Right hindlimb (tissue), 1 donor: Measurements from ENCODE around the gene PSG5.
"Not testable (repeated sequence)": the region's sequence is repeated elsewhere in the genome, so short reads cannot be mapped to it uniquely, and the experiment has no call there.

ENCODE experiments used
- DNase-seq: peaks from one replicate; pipeline ENCODE4 v3.0.0-alpha.2; 2018

The PSG5 gene

DNA sequence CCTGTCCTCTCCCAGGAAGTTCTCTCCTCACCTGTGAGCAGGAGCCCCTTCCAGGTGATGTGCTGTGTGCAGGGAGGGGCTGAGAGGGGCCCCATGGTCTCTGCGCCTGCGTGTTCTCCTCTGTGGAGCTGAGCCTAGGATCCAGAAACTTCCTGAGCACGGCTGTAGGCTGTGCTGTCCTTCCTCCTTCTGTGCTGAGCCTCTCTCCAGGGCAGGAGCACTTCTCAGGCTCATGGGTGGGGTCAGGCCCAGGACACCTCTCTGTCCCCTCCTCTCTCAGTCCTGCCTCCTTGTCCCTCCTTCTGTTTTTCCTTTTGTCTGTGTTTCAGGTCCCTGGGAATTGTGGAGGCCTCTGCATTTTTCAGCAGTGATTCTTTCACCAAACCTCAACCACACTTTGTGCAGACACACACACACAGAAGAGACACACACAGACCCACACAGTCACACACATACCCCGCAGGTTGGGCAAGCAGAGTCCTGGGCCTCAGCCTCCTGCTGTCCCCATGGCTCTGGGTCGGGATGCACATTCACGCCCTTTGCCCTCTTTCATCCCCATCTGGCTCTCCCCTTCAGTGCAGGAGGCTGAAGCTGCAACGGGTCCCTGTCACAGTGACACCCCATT lies at the start of gene PSG5:
Gene PSG5 (minus strand): TSS at position 226 of the 625 bp plus-strand sequence. CDS start 131 bp downstream, at position 95.
- DNase-seq, result not testable (repeated sequence)

DNA sequence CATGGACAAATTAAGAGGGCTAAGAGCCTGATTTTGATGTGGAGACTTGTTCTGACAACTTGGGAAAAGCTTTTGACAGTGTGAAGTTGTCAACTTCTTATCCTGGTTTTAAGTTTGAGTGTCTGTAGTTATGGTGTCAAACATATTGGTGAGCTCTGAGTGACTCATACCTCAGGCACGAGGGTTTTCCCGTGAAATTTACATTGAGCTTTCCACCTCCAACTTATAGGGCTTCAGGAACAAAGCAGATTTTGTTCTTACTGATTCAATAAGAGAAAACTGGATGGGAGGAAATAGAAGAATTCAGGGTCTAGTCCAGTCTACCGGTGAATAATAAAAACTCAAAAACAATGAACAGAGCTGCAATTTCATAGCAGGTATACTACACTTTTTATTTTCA lies 49.4 kb upstream of the PSG5 start:
- DNase-seq, result not testable (repeated sequence)

DNA sequence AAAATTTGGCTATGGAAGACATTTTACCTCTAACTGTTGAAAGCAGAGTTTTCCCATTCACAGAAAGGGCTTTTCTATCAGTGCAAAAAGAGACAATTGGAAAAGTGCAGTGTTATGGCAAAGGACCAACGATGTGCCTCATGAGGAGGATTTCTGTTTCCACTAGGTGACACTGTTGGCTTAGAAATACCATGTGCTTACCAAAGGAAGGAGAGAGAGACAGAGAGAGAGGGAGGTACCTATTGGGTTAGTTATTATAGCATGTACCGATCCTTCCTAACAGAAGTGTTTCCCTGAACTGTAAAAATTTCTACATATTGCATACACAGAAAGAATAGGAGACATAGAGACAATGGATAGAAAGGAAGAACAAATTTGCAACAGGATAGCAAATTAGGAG lies 43.0 kb upstream of the PSG5 start:
- no peak for DNase-seq

DNA sequence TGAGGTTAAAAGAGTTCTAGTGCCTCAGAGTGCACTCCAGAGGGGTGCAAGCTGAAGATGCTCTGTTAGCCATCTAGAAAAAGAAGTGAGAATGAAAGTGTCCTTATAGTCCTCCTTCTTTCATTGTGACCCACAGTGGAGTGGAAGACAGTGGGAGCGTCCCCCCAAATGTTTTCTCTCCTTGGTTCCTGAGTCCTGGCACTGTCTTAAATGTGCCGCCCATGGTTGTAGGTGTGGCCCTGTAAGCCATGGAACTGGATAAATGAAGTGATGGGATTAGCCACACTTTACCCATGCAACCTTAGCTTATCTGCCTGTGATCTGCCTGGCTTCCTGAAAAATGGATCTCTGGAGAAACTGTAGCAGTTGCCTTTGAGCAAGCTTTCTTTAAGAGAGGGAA lies 42.4 kb upstream of the PSG5 start:
- not testable (repeated sequence) for DNase-seq

DNA sequence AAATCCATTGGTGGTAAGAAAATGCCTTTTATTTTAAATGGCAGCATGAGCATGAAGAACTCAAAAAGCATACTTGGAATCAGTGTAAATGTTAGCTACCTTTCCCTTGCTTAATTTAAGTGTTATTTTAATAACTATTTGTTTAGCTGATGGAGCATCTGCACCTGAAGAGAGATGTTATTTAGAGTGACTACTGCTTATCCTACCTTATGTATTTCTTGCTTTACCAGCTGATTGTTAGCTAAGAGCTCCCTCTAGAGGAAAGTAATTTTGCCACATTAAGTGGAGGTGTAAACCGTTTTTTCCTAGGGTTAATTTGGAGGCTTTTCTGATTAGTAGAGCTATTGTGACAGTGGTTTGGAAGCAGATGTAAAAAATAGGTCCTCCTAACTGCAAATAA lies 40.6 kb upstream of the PSG5 start:
- not testable (repeated sequence) for DNase-seq

DNA sequence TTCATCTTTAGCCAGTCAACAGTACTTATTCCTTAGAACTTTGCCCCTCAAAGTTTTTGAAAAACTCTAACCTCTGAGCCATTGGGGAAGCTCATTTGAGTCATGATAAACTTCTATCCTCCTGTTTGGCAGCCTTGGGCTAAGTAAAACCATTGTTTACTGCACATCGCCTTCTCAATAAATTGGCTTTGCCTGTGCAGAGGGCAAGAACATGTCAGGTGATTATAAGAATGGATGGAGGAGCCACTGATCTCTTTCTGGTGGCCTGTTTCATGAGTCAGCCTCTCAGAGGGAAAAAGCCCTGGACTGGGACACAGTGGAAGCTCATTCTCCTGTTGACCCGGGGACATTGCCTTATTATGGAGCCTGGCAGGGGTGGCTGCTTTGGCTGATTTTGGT lies 38.5 kb upstream of the PSG5 start:
- DNase-seq, result no peak

DNA sequence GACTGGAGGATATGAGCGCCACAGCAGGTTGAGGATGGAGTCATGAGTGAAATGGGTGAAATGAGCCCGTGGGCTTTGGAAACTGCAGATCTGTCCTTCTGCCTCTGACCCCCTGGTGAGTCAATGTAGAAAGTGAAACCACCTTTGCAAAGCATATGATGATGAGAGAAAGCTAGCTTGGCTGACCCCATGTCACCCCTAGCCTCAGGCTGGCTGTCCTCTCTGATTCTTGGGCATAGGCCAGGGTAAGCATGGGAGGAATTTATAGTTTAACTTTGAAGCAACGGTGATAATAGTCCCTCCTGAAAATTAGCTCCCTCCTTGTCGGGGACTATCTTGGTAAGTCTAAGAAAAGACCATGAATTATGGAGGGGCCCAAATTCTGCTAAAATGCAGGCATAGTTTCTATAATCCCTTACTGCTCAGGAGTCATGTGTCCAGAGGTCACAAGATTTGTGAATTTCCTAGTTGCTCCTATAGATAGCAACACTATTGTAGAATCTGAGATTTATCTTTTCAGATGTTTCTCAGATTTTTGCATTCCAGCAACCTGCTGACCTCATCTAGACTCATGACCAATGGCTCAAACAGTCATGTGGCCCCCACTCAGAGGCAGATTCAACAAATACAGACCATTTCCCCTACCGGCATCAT lies 38.0 kb upstream of the PSG5 start:
- DNase-seq, result not testable (repeated sequence)

DNA sequence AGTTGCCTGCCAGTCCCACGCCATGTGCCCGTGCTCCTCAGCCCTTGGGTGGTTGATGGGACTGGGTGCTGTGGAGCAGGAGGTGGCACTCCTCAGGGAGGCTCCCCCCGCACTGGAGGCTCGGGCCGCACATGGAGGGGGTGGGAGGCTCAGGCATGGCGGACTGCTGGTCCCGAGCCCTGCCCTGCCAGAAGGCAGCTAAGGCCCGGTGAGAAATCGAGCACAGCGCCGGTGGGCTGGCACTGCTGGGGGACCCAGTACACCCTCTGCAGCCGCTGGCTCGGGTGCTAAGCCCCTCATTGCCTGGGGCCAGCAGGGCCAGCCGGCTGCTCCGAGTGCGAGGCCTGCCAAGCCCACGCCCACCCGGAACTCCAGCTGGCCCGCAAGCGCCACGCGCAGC lies 35.6 kb upstream of the PSG5 start:
- DNase-seq, result not testable (repeated sequence)

DNA sequence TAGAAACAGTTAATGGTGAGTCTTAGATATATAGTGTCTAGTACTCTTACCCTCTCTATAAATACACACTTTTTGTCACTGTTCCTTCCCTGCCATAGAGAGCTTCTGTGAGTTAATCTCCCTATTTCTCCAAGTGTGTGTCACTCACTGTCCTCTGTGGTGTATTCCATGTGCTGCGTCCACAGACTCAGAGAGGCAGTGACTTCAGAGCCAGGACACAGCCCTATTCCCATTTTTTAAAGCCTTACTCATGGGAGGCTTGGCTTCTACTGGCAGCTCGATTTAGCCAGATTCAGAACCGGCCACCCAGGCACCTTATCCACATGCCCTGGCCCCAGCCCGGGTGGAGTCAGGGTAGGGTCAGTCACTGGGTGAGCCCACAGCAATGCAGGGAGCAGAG lies 32.8 kb upstream of the PSG5 start:
- DNase-seq, result not testable (repeated sequence)

DNA sequence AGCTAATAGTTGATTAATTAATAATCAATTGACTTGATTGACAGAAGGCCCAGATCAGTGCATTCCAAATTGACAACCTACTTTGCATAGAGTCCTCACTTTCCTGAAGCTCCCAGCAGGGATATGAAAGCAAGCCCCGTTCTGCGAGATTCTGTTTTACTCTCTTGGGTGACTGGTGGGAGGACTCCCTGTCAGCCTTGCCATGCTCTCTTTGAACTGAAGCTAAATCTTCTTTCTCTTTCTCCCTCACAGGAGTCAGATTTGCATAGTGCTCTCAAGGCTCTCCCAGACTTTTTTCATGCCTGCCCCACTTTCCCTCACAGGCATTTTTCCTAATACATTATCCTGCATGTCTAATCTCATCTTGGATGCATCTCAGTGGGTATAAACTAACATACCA lies 29.5 kb upstream of the PSG5 start:
- DNase-seq, result not testable (repeated sequence)

DNA sequence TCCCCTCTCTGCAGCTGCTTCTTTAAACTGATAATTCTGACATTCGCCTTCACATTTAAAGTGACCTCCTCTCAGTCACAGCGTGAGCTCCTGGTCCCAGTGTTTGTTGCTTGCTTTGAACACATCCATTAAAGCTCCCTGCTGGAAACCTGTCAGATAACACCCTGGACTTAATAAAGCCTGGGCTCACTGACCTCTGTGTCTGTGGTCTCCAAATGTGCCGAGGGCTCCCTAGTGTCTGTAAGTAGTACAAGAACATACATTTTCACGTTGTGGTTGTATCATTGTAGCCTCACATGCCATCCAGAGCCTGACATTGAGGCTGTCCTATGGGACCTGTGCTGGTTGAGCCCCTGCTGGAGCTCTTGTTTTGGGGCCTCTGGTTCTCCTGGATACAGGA lies 21.7 kb upstream of the PSG5 start:
- DNase-seq, result no peak

DNA sequence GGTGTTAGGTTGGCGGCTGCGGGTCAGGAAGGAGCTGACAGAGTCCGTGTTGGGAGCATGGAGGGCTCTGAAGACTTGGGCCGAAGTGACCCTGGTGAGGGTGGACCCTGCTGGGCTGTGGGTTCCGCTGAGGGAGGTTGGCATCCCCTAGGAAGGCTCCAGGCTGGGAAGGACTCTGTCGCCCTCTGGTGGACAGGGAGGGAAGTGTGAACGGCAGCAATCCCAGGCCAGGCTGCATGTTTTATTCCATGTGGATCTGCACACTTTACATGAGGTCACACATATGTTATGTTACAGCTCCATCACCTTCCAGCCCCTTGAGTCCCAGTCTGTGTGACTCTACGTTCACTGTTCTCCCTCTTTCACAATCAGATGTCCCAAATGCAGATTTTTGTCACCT lies 20.8 kb upstream of the PSG5 start:
- not testable (repeated sequence) for DNase-seq

DNA sequence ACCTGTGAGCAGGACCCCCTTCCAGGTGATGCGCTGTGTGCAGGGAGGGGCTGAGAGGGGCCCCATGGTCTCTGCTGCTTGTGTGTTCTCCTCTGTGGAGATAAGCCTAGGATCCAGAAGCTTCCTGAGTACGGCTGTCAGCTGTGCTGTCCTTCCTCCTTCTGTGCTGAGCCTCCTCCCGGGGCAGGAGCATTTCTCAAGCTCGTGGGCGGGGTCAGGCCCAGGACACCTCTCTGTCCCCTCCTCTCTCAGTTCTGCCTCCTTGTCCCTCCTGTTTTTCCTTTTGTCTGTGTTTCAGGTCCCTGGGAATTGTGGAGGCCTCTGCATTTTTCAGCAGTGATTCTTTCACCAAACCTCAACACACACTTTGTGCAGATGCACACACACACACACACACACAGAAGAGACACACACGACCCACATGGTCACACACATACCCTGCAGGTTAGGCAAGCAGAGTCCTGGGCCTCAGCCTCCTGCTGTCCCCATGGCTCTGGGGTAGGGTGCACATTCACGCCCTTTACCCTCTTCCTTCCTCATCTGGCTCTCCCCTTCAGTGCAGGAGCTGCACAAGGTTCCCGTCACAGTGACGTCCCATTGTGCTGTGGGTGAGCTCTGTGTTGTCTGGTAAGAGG lies 19.3 kb upstream of the PSG5 start, which contains the start of gene PSG4:
Gene PSG4 (minus strand): TSS at position 168 of the 635 bp plus-strand sequence. CDS start 102 bp downstream, at position 66.
- not testable (repeated sequence) for DNase-seq

DNA sequence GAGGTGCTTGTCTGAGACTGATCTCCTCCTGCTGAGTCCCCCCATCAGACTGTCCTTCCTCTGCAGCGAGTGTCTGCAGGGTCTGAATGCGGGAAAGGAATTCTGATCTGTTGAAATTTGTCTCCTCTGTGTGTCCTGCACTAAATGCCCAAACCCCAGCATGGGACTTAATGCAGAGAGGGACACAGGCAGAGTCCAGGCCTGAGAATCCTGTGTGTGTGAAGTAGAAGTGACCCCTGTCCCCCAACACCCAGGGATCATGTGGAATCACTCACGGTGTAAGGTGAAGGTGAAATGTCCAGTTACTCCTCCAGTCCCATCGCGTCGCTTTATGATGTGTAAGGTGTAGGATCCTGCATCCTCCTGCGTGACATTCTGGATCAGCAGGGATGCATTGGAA lies 17.3 kb upstream of the PSG5 start:
- DNase-seq, result not testable (repeated sequence)

DNA sequence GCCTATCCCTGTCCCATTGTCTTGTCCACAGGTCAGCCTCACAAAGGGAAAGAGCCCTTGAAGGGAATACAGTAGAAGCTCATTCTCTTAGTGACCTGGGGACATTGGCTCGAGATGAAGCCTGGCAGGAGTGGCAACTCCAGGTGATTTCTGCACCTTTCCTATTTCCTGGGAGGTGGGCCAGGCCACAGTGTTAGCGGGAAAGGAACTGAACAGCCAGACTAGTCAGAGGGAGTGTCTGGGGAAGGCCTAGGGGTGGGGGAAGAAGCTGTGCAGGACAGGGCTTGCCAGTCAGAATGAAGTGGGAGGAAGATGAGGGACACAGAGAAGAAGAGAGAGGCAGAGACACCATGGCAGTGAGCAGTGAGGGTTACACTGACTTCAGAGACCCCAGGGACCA lies 15.6 kb upstream of the PSG5 start:
- DNase-seq, result not testable (repeated sequence)

DNA sequence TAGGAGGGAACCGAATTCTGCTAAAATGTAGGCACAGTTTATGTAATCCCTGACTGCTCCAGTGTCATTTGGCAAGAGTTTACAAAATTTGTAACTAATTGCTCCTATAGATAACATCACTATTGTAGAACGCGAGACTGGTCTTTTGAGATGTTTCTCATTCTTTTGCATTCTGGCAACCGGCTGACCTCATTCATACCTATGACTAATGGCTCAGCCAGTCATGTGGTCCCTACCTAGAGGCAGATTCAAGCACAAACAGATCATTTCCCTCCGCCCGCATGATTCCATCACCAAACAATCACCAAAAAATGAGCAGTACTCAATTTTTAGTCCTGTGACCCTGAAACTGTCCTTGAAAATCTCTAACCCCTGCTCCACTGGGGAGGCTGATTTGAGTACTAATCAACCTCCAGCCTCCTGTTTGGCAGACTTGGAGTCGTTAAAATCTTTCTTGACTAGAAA lies 15.0 kb upstream of the PSG5 start:
- DNase-seq, result not testable (repeated sequence)

DNA sequence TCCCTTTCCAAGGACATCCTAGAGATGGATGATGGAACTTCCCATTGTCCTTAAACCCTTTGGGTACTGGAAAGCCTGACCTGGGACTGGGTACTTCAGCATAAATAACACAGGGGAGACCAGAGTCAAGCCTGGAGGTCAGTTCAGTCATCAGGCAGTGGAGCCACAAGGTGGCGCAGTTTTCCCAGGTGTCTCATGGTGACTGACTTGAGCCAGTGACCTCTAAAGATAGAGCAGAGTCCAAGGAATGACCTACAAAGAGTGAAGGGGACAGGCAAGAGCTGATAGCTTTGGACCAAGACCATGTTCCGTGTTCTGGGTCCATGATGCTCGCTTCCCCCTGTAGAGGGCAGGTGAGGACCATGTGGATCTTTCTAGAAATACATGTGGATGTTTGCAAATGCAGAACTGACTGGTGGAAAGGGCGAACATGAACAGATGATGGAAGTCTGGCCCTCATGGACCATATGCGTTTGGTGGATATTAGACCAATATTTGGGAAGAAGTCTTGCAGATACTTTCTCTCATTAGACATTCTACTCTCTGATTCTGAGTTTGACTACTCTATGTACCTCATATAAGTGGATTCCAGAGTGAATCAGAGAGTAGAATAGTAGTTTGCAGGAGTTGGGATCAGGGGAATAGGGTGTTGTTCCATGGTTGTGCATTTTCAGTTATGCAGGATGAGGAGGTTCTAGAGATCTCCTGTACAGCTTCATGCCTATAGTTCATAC lies 12.5 kb upstream of the PSG5 start:
- not testable (repeated sequence) for DNase-seq

DNA sequence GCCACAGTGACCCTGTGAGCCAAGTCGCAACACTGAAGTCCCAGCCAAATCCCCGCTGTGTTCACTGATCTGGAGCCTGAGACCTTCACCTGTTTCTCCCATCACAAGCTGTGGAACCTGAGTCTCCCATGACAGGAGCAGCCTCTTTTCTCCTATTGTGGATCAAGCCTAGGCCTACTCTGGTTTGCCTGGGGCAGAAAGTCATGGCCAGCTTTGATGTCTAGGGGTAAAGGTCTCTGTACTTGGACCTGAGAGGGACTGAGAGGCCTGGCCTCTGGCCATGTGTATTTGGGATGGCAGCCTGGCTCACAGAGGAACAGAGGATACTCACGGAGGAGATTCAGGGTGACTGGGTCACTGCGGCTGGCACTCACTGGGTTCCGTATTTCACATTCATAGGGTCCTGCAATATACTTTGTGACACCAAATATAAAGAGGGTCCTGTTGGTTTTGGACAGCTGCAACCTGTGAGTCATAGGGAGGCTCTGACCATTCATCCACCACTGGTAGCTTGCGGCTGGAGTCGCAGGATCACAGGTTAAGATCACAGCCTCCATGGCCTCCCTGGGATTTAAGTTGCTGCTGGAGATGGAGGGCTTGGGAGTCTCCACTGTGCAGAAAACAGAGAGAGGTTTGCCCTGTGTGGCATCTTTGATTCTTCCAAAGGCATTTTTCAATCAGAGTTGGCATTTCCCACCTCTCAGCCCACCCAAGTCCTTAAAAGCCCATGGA lies 11.5 kb upstream of the PSG5 start:
- not testable (repeated sequence) for DNase-seq

DNA sequence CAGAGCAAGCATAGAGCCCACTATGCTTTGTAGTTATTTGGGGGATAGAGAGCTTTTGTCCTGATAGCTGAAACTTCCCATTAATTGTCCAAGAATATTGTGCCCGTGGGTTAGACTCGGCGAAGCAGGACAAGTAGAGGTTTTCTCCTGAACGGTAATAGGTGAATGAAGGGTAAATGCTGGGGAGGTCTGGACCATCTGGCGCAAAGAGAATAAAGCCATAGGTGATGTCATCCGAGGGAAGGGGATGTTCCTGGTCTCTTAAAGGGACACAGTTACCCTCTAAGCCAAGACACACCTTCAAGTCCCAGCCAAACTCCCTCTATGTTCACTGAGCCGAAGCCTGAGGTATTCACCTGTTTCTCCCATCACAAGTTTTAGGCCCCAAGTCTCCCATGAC lies 8.1 kb upstream of the PSG5 start:
- DNase-seq, result not testable (repeated sequence)

DNA sequence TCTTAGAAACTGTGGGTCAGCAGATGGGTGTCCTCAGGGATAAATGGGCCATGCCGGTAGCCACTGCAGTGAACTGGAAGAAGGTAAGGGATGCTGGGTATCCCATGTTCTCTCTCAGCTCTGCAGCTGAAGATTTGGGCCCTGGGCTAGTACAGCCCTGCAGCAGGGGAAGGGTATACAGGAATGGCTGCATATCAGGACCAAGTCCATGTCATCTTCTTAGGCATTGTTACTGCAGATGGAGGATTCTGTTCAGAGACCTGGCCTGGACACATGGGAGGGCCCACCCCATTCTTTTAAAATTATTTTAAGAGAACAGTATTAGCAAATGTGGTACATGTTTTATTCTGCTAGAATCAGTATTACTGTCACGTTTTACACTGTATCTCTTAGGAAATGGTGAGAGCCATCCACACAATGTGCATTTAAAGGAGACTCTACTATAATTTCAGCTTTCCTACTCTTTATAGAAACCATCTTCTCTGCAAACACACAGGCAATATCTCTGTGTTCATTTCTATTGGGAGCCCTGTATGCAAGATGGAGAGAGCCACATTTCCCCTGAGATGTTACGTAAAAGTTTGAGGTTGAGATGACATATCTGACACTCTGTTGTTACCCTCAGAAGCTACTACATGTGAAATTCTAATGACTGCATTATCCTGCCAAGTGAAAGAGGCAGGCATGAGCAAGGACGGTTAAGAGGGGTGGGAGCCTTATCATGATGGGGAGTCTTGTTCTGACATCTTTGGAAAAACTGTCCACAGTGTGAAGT lies 6.2 kb upstream of the PSG5 start:
- DNase-seq, result not testable (repeated sequence)

DNA sequence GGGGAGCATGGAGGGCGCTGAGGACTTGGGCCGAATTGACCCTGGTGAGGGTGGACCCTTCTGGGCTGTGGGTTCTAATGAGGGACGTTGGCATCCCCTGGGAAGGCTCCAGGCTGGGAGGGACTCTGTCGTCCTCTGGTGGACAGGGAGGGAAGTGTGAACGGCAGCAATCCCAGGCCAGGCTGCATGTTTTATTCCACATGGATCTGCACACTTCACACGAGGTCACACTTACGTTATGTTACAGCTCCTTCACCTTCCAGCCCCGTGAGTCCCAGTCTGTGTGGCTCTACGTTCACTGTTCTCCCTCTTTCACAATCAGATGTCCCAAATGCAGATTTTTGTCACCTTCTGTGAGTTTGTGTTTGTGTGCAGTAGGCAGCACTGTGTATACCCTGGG lies 1.8 kb upstream of the PSG5 start:
- not testable (repeated sequence) for DNase-seq
